HL-60 (cell line): ENCODE measurements around the gene RANBP9.

Source experiments
- DNase-seq, 2 experiments: peaks; one replicate each; pipeline ENCODE4 v3.0.0-alpha.2; 2010 to 2020; ENCODE audit warnings: low read depth in 1 of 2, low spot score in 1 of 2
- H3K27ac ChIP-seq: fragments of 250-450 bp; sonication (Bioruptor Pico); replicated peaks from 2 replicates; pipeline ENCODE4 v1.5.1; 2020; ENCODE audit warnings: mild to moderate bottlenecking, moderate library complexity
- H3K27me3 ChIP-seq: fragments of 250-450 bp; sonication (Bioruptor Pico); 2 replicates; pipeline ENCODE4 v1.5.1; 2021; ENCODE audit warnings: mild to moderate bottlenecking, moderate library complexity; ENCODE audit not compliant: insufficient read depth, poor library complexity, severe bottlenecking
- H3K4me3 ChIP-seq: replicated peaks from 2 replicates; pipeline ENCODE4 v1.5.1; 2011; ENCODE audit warnings: mild to moderate bottlenecking, control low read depth, low read length; ENCODE audit not compliant: insufficient read depth
- CTCF ChIP-seq: IDR thresholded peaks from one replicate; pipeline ENCODE4 v1.5.1; 2011; ENCODE audit warnings: low read length, control low read depth, inconsistent platforms; ENCODE audit not compliant: insufficient read depth
- GABPA ChIP-seq: IDR thresholded peaks from 2 replicates; pipeline ENCODE4 v1.6.1; 2012; ENCODE audit warnings: low read depth
- POLR2AphosphoS5 ChIP-seq: IDR thresholded peaks from 2 replicates; pipeline ENCODE4 v1.6.1; 2012; ENCODE audit warnings: low read depth
- REST ChIP-seq: IDR thresholded peaks from 2 replicates; pipeline ENCODE4 v1.6.1; 2012; ENCODE audit warnings: low read depth; ENCODE audit not compliant: insufficient replicate concordance
- SPI1 ChIP-seq: IDR thresholded peaks from 2 replicates; pipeline ENCODE4 v1.6.1; 2012; ENCODE audit warnings: low read depth, mild to moderate bottlenecking, borderline replicate concordance

The RANBP9 gene

GRCh38 chr6:13697857-13698256, 13.8 kb downstream of the RANBP9 start:
- TF ChIP-seq GABPA (no peak), CTCF (no peak), SPI1 (no peak), REST (no peak), POLR2AphosphoS5 (no peak)
- DNase-seq: no peak
- H3K27me3 ChIP-seq: no peaks in the 10 kb centered on the region
- no peak overlapping the region for H3K4me3 ChIP-seq
- H3K27ac ChIP-seq: no peak overlapping the region

GRCh38 chr6:13696226-13696625, 15.4 kb downstream of the RANBP9 start:
- no peak for TF ChIP-seq GABPA
- no peak for DNase-seq
- no peaks in the 10 kb centered on the region for H3K27me3 ChIP-seq
- no peak overlapping the region for H3K4me3 ChIP-seq
- no peak overlapping the region for H3K27ac ChIP-seq

GRCh38 chr6:13695252-13695651, 16.4 kb downstream of the RANBP9 start:
- Histone ChIP-seq H3K27ac (no peak overlapping the region), H3K27me3 (no peaks in the 10 kb centered on the region), H3K4me3 (no peak overlapping the region)
- no peak for TF ChIP-seq SPI1
- DNase-seq: no peak

GRCh38 chr6:13694562-13694961, 17.1 kb downstream of the RANBP9 start:
- no peak for DNase-seq
- Histone ChIP-seq H3K27ac (no peak overlapping the region), H3K4me3 (no peak overlapping the region), H3K27me3 (no peaks in the 10 kb centered on the region)
- TF ChIP-seq POLR2AphosphoS5: no peak
- no peak for TF ChIP-seq SPI1
- no peak for TF ChIP-seq REST
- TF ChIP-seq CTCF: no peak
- no peak for TF ChIP-seq GABPA

GRCh38 chr6:13689511-13690256, 22.0 kb downstream of the RANBP9 start:
- TF ChIP-seq CTCF: no peak
- TF ChIP-seq GABPA: no peak
- TF ChIP-seq SPI1: no peak
- no peak for TF ChIP-seq REST
- no peak for TF ChIP-seq POLR2AphosphoS5
- Histone ChIP-seq H3K27ac (no peak overlapping the region), H3K27me3 (no peaks in the 10 kb centered on the region), H3K4me3 (no peak overlapping the region)
- no peak for DNase-seq
